NCI-H345 treated with DMSO at 0.1 percent for 48 hours (cell line): ENCODE results near the gene PIR.

Experiments
- DNase-seq: peaks from one replicate; lab custom pipeline; 2025; ENCODE audit not compliant: unreplicated experiment; lab: John Stamatoyannopoulos, UW

The PIR gene

DNA sequence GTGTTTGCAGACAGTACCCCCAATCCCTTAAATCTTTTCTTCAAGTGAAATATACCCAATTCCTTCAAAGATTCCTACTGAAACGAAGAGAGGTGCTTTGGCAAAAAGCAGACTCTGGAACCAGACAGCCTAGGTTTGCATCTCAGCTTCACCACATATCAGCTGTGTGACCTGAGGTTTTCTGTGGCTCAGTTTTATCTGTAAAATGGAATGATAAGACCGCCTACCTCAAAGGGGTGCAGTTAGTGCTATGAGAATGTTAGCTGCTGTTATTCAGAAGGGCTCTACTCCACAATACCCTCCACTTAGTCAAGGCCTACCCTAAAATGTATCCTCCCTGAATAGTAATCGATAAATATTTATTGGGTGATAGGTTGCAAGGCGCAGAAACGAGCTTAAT, 664 bp downstream of the PIR start:
- no peak for DNase-seq

GRCh38 chrX:15483891-15484290, 9.2 kb downstream of the PIR start:
- no peak for DNase-seq

- DNase-seq, result no peak
These were observed 17.6 kb downstream of the PIR start for GRCh38 chrX:15475486-15475885.

DNA sequence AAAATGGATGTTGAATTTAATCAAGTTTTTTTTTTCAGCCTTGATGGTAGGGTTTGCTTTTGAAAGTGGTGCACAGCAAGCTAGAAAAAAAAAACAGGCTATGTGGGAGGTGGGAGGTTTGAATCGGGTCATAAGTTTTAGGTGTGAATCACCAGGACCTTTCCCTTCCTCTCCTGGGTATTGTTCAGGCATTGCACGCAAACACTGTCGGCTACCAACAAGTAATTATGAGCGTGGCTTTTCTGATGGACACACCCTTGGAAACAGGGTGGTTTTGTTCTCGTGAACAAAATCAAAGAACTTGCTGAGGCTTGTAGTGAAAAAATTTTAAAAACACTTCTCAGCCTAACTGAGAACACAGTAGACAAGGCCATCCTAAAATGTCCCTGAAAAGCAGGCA, 18.1 kb downstream of the PIR start:
- DNase-seq, result no peak

GRCh38 chrX:15474028-15474427, 19.1 kb downstream of the PIR start:
- no peak for DNase-seq

DNA sequence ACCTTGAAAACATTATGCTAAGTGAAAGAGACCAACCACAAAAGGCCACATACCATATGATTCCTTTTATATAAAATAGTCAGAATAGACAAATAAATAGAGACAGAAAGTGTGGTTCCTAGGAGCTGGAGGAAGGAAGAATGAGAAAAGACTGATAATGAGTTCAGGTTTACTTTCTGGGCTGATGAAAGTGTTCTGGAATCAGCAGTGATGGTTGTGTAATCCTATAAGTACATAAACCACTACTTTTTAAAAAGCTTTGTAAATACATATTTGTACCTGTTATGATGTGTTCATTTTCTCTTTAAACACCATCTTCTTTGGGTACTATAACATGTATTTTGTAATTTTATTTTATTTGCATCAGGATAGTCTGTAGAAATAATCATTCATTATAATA, 20.6 kb downstream of the PIR start:
- no peak for DNase-seq

- no peak for DNase-seq
These were observed 22.1 kb downstream of the PIR start for GRCh38 chrX:15471028-15471427.

- DNase-seq, result no peak
These were observed 23.5 kb downstream of the PIR start for GRCh38 chrX:15469613-15470012.

GRCh38 chrX:15468036-15468435, 25.1 kb downstream of the PIR start:
- no peak for DNase-seq

GRCh38 chrX:15465896-15466651, 27.1 kb downstream of the PIR start:
- no peak for DNase-seq

GRCh38 chrX:15465347-15465746, 27.8 kb downstream of the PIR start:
- no peak for DNase-seq

DNA sequence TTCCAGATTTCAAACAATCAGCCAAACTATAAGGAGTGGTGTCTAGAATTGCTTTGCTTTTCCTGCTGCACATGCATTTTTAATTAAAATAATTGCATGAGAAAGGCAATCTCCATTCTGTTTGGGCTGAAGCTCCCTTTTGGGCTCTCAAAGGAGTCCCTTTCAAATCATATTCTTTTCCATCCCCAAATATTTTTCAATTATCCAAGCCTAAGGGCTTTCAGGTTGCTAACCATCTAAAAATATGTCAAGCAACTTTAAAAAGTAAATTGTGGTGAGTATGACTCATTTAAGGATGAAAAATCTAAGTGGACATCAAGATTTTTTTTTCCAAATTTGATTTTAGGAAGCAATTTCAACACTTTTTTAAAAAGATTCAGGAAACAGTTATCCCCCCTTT, 28.4 kb downstream of the PIR start:
- no peak for DNase-seq

DNA sequence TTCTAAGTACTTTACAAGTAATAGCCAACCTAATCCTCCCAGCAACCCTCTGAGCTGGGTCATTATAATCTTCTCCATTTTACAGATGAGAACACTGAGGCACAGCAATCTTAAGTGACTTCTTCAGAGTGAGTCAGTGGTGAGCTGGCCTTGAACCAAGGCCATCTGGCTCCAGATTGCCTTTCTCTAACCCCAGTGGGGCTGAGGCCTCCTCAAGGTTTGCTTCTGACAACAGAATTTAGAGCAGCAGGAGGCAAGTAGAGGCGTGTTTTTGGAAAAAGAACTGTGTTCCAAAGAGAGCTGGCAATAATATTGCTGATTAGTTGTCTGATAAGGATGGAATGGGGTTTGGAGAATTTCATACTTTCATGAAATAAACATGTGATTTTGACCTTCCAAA, 41.2 kb downstream of the PIR start:
- DNase-seq, result no peak

- no peak for DNase-seq
These were observed 45.0 kb downstream of the PIR start for GRCh38 chrX:15448010-15448639.

- no peak for DNase-seq
These were observed 51.7 kb downstream of the PIR start for GRCh38 chrX:15441464-15441863.

DNA sequence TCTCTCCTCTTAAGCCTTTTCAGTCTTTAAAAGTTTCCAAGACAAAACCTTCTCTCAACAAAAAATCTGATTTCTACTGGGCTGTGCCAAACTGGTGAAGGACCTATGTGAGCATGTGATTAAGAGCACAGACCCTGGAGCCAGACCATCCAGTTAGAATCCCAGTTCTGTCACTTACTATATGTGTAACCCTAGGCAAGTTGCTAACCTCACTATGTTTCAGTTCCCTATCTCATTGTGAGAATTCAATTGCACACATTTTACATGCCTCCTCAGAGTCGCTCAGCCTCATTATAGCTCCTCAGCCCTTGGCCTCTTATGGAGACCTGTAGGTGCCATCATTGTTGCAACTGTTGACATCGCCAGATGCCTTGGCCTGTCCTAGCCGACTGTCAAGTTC, 54.8 kb downstream of the PIR start:
- DNase-seq, result no peak

DNA sequence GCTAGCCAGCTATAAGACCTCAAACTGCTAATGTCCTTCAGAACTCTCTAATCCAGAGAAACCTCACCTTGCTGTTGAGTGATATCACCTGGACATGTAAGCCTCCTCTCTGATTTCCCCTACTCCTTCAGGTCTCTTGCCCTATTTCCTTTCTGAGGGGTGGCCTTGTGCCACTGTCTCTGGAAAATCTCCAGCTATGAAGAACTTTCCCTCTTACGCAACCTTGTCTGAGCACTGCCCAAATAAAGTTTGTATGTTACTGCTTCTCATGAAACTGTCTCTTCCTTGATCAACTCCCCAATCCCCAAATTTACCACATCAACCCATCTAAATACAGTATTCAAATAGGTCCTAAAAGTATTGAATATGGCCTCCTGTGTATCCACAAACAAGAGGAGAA, 55.4 kb downstream of the PIR start:
- no peak for DNase-seq

DNA sequence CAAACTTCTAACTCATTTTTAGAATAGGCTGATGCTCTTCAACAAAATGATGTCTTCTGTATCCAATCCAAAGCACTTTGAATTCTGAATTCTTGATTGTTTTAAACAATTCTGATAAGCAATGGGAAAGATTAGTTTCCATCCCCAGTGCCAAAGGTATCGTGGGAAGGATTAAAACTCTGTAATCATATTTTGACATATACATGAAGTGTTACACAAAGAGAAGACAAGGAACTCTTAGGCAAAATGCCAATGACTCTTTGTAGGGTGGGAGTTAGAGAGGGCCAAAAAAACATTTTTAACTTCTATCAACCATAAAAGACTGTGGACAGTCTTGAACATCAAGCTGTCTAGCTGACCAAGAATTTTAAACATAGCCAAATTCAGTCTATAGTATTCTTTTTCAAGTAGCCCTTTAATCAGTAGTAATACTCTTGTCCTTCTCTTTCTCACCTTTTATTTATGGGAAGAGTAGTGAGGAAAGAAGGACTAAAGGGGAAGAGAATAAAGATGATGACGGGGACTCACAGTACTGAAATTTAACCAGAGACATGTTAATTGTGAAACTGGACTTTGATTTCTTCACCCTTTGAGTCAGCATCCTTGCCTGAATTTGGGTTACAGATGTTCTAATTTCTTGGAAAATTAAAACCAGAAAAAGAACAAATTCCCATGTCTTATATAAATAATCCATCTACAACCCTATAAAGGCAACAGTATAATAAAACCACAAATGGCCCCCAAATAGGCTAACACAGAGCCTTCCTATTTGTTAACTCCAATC, 57.1 kb downstream of the PIR start:
- DNase-seq, result no peak

- no peak for DNase-seq
These were observed 58.9 kb downstream of the PIR start for GRCh38 chrX:15434205-15434604.

GRCh38 chrX:15430584-15430983, 62.5 kb downstream of the PIR start:
- DNase-seq, result no peak

DNA sequence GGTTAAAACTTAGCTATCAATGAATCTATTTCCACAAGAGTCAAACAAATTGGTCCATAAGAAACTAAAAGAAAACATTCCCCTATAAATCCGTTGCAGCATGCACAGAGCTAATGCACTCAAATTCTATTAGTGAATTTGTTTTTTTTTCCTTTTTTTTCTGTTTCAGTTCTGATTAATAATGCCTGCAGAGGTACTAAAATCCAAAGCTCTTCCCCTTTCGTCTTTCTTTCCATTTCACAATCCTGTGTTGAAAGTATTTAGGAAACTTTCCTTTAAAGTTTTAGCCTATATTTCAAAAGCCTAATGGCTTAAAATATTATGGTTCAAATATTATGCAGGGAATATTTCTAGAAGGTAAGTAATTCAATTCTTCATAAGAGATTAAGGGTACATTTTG, 63.1 kb downstream of the PIR start:
- DNase-seq, result no peak

- DNase-seq, result no peak
These were observed 68.1 kb downstream of the PIR start for GRCh38 chrX:15425024-15425423.
